ENCODE measurements around the gene CALML6. TPM values are rescaled to one million over a fixed set of nuclear protein-coding genes. Genes with fewer than 3 reads are reported as not detected.

CALML6 gene
- total and polyA plus RNA-seq, 2 of the 4 experiments (the other 2 are of a cell fraction) = 0.91 TPM; not detected in 1

- no peak overlapping the region for H3K4me3 ChIP-seq (ENCODE audit: insufficient read depth, low read depth, low read length)
- TF ChIP-seq CTCF (conservative IDR thresholded peaks at IDR 0.05; ENCODE audit: low read depth, low read length) (no peak), ELK1 (IDR thresholded peaks at IDR 0.05; ENCODE audit: borderline replicate concordance, low read depth, low read length) (no peak), NFE2L2 (IDR thresholded peaks at IDR 0.05; ENCODE audit: low read depth, low read length) (no peak), RAD21 (IDR thresholded peaks at IDR 0.05; ENCODE audit: low read length) (no peak), RCOR1 (IDR thresholded peaks at IDR 0.05; ENCODE audit: insufficient replicate concordance, low read length) (no peak), RFX5 (IDR thresholded peaks at IDR 0.05; ENCODE audit: low read depth, low read length) (no peak), CEBPB (IDR thresholded peaks at IDR 0.05; ENCODE audit: low read depth, low read length) (no peak), MXI1 (IDR thresholded peaks at IDR 0.05; ENCODE audit: borderline replicate concordance, low read depth, low read length) (no peak), POLR2A (IDR thresholded peaks at IDR 0.05; ENCODE audit: low read depth, low read length) (no peak), FOS (IDR thresholded peaks at IDR 0.05; ENCODE audit: low read depth, low read length) (no peak), SMC3 (IDR thresholded peaks at IDR 0.05; ENCODE audit: low read depth, low read length) (no peak), USF2 (IDR thresholded peaks at IDR 0.05; ENCODE audit: low read depth, low read length) (no peak), MAZ (IDR thresholded peaks at IDR 0.05; ENCODE audit: borderline replicate concordance, low read depth, low read length) (no peak), CHD1 (IDR thresholded peaks at IDR 0.05; ENCODE audit: low read depth, low read length) (no peak), MAFK (IDR thresholded peaks at IDR 0.05; ENCODE audit: low read depth, low read length) (no peak)
- no peak overlapping the region for H2BK5ac ChIP-seq (ENCODE audit: low read depth, low read length, poor library complexity, severe bottlenecking)
- no peak overlapping the region for H3K14ac ChIP-seq (replicated peaks; ENCODE audit: low read depth, low read length)
- H3K9me1 ChIP-seq (ENCODE audit: insufficient read depth, low read length) = peaks cover 7% of the 10 kb centered on the region; the same call in 1 of the 2 replicates
- no peak overlapping the region for H3K27ac ChIP-seq (ENCODE audit: insufficient read depth, low read length)
- H2BK20ac ChIP-seq (ENCODE audit: low read depth, low read length) = no peak overlapping the region
- H3K4ac ChIP-seq (ENCODE audit: low read depth, low read length) = no peak overlapping the region
- DNase-seq = no peak
- H3K18ac ChIP-seq (ENCODE audit: low read depth, low read length) = no peak overlapping the region
- no peaks in the 10 kb centered on the region for H3K36me3 ChIP-seq (ENCODE audit: control insufficient read depth, insufficient read depth, low read length)
- no peak overlapping the region for H2BK15ac ChIP-seq (ENCODE audit: low read depth, low read length)
- no peak overlapping the region for H2AFZ ChIP-seq (replicated peaks; ENCODE audit: low read length, poor library complexity)
- H4K20me1 ChIP-seq (ENCODE audit: insufficient read depth, low read length) = no peaks in the 10 kb centered on the region
- H3K9me3 ChIP-seq (ENCODE audit: control insufficient read depth, insufficient read depth, low read length) = no peaks in the 10 kb centered on the region
- H3K27me3 ChIP-seq (ENCODE audit: control insufficient read depth, insufficient read depth, low read length) = peaks cover 26% of the 10 kb centered on the region
- no peak overlapping the region for H3K56ac ChIP-seq (ENCODE audit: extremely low read depth, insufficient read depth, low read length)
- no peak overlapping the region for H2AK5ac ChIP-seq (ENCODE audit: low read depth, low read length)
- no peak overlapping the region for H3K23ac ChIP-seq (ENCODE audit: low read depth, low read length)
- H3K9ac ChIP-seq (ENCODE audit: low read depth, low read length) = no peak overlapping the region
- ChIA-PET POLR2A (ENCODE audit: unreplicated experiment) (no interaction called here), CTCF (no interaction called here)
- H4K8ac ChIP-seq (ENCODE audit: low read depth in 2 of 2, low read length in 2 of 2) = no peak overlapping the region
- H4K5ac ChIP-seq (ENCODE audit: low read depth, low read length) = no peak overlapping the region
- H3K4me2 ChIP-seq (ENCODE audit: low read depth, low read length) = no peak overlapping the region
- 46% methylated on average over 3 of the region's 19 CpGs; no CpG with 5 or more reads in 1 of the 2 experiments for WGBS, 2 experiments (ENCODE audit: extremely low coverage in 2 of 2, insufficient read length in 1 of 2)
- in situ Hi-C loops (cut with MboI; ENCODE audit: low sequenced_read_pairs) = no loop called here
- H3K4me1 ChIP-seq (ENCODE audit: control insufficient read depth, insufficient read depth, low read length) = no peaks in the 10 kb centered on the region
- H3K79me1 ChIP-seq (ENCODE audit: low read depth in 1 of 2, low read length in 2 of 2) = no peaks in the 10 kb centered on the region
- no TSS peak for BruUV-seq (replicated peaks)
- no peak overlapping the region for H2AK9ac ChIP-seq (replicated peaks; ENCODE audit: low read depth, low read length, poor library complexity)
- dilution Hi-C loops (cut with HindIII; ENCODE audit: low sequenced_read_pairs, unreplicated experiment) = no loop called here
- intact Hi-C loops (cut with micrococcal nuclease) = loop anchor here (5.0 kb wide), 1 partner anchor 231 kb away; no protein-coding TSS in a partner anchor
- H2BK120ac ChIP-seq (ENCODE audit: low read depth, low read length) = no peak overlapping the region
- no peak for ATAC-seq (ENCODE audit: low read depth)
- no peak overlapping the region for H4K91ac ChIP-seq (ENCODE audit: insufficient read depth, low read depth, low read length)
Observed at GRCh38 chr1:1941211-1941841, 26.3 kb downstream of the CALML6 start.

Data from IMR-90 (cell line).